ENCODE results near the gene AKT2. TPM values are rescaled to one million over a fixed set of nuclear protein-coding genes. Genes with fewer than 3 reads are reported as not detected.
A peak's percentile ranks its signal among the peaks of the same experiment; 100 is the strongest.

Gene AKT2
- total RNA-seq, 1 donor from 2014 or later, result 45.8 TPM

- DNase-seq, result no peak
Observed at GRCh38 chr19:40249201-40249600, 35.9 kb downstream of the AKT2 start.

- no peak for DNase-seq
Observed at GRCh38 chr19:40247735-40248262, 37.3 kb downstream of the AKT2 start.

- no peak for DNase-seq
Observed at GRCh38 chr19:40247178-40247577, 38.0 kb downstream of the AKT2 start.

GRCh38 chr19:40246292-40247073 lies 38.7 kb downstream of the AKT2 start:
- DNase-seq, result no peak

GRCh38 chr19:40245506-40246128 lies 39.5 kb downstream of the AKT2 start:
- no peak for DNase-seq

GRCh38 chr19:40244579-40245317 lies 40.4 kb downstream of the AKT2 start:
- DNase-seq, result no peak

- DNase-seq, result no peak
Observed at GRCh38 chr19:40243181-40243580, 42.0 kb downstream of the AKT2 start.

- no peak for DNase-seq
Observed at GRCh38 chr19:40242480-40242879, 42.7 kb downstream of the AKT2 start.

- DNase-seq, result peak; percentile 92
Observed at GRCh38 chr19:40241809-40242384, 43.2 kb downstream of the AKT2 start.

GRCh38 chr19:40241125-40241808 lies 43.9 kb downstream of the AKT2 start:
- DNase-seq, result no peak

- DNase-seq, result no peak
Observed at GRCh38 chr19:40240332-40240731, 44.8 kb downstream of the AKT2 start.

GRCh38 chr19:40239415-40240226 lies 45.5 kb downstream of the AKT2 start:
- DNase-seq, result no peak

- no peak for DNase-seq
Observed at GRCh38 chr19:40238775-40239174, 46.4 kb downstream of the AKT2 start.

GRCh38 chr19:40237791-40238190 lies 47.4 kb downstream of the AKT2 start:
- DNase-seq, result no peak

GRCh38 chr19:40236366-40236765 lies 48.8 kb downstream of the AKT2 start:
- DNase-seq, result no peak

- no peak for DNase-seq
Observed at GRCh38 chr19:40236026-40236355, 49.2 kb downstream of the AKT2 start.

- no peak for DNase-seq
Observed at GRCh38 chr19:40235238-40236025, 49.7 kb downstream of the AKT2 start.

GRCh38 chr19:40234429-40235237 lies 50.5 kb downstream of the AKT2 start:
- DNase-seq, result peak; percentile 31

GRCh38 chr19:40233811-40234389 lies 51.2 kb downstream of the AKT2 start:
- no peak for DNase-seq
